Stimulated activated CD8-positive, alpha-beta memory T cell treated with anti-CD3 and anti-CD28 coated beads, Interleukin-12 subunit alpha, Interleukin-12 subunit beta, amount 100 ng/mL, for 1 hour (primary cell): ENCODE measurements around the gene NOL4L.

Source experiments
- DNase-seq: peaks from one replicate; pipeline ENCODE4 v3.0.0-alpha.2; 2020; ENCODE audit warnings: low read depth

NOL4L gene

GRCh38 chr20:32585011-32585585 lies at the start of gene NOL4L:
Gene NOL4L (minus strand): TSS chr20:32585333. CDS start chr20:32584890, 443 bp downstream.
- DNase-seq, result no peak

- no peak for DNase-seq
These were observed 49.1 kb upstream of the NOL4L start for GRCh38 chr20:32634041-32634805.

- no peak for DNase-seq
These were observed 47.6 kb upstream of the NOL4L start for GRCh38 chr20:32632461-32633354.

- no peak for DNase-seq
These were observed 46.9 kb upstream of the NOL4L start for GRCh38 chr20:32631933-32632460.

GRCh38 chr20:32629813-32630212 lies 44.7 kb upstream of the NOL4L start:
- no peak for DNase-seq

GRCh38 chr20:32628960-32629530 lies 43.9 kb upstream of the NOL4L start:
- no peak for DNase-seq

- DNase-seq, result no peak
These were observed 41.9 kb upstream of the NOL4L start for GRCh38 chr20:32626859-32627636.

GRCh38 chr20:32626407-32626806 lies 41.3 kb upstream of the NOL4L start:
- no peak for DNase-seq

- DNase-seq, result no peak
These were observed 40.9 kb upstream of the NOL4L start for GRCh38 chr20:32625996-32626395.

GRCh38 chr20:32624687-32625345 lies 39.7 kb upstream of the NOL4L start:
- DNase-seq, result no peak

- DNase-seq, result no peak
These were observed 38.6 kb upstream of the NOL4L start for GRCh38 chr20:32623667-32624157.

GRCh38 chr20:32622585-32623468 lies 37.7 kb upstream of the NOL4L start:
- DNase-seq, result no peak

GRCh38 chr20:32621891-32622584 lies 36.9 kb upstream of the NOL4L start:
- no peak for DNase-seq

GRCh38 chr20:32621071-32621890 lies 36.1 kb upstream of the NOL4L start:
- no peak for DNase-seq

GRCh38 chr20:32619586-32619985 lies 34.5 kb upstream of the NOL4L start:
- no peak for DNase-seq

- no peak for DNase-seq
These were observed 29.6 kb upstream of the NOL4L start for GRCh38 chr20:32614772-32615171.

- no peak for DNase-seq
These were observed 29.2 kb upstream of the NOL4L start for GRCh38 chr20:32614303-32614702.
